Progenitor cell of endocrine pancreas (in vitro differentiated cells): ENCODE data around the gene SLFN12L. TPM values are rescaled to one million over a fixed set of nuclear protein-coding genes. Genes with fewer than 3 reads are reported as not detected.
"Not testable (repeated sequence)": the region's sequence is repeated elsewhere in the genome, so short reads cannot be mapped to it uniquely, and the experiment has no call there.

Experiments used
- DNase-seq: peaks from one replicate; pipeline ENCODE4 v3.0.0; 2021; ENCODE audit warnings: low spot score; ENCODE audit not compliant: unreplicated experiment
- H3K27ac Mint-ChIP-seq: 2 replicates; pipeline ENCODE4 v1.8.0; 2021; ENCODE audit warnings: mild to moderate bottlenecking, moderate library complexity, mixed read lengths
- H3K27me3 Mint-ChIP-seq: 2 replicates; pipeline ENCODE4 v1.8.0; 2021; ENCODE audit warnings: mixed read lengths
- H3K36me3 Mint-ChIP-seq: 2 replicates; pipeline ENCODE4 v1.8.0; 2022; ENCODE audit warnings: mixed read lengths; ENCODE audit not compliant: insufficient read depth
- H3K4me1 Mint-ChIP-seq: 2 replicates; pipeline ENCODE4 v1.8.0; 2021; ENCODE audit warnings: low read depth, mixed read lengths
- H3K4me3 Mint-ChIP-seq: 2 replicates; pipeline ENCODE4 v1.8.0; 2021; ENCODE audit warnings: low read depth, mild to moderate bottlenecking, moderate library complexity, mixed read lengths
- H3K9me3 Mint-ChIP-seq: 2 replicates; pipeline ENCODE4 v1.8.0; 2021; ENCODE audit warnings: low read depth, mixed read lengths
- CTCF ChIP-seq: fragments of 200-600 bp; sonication (generic); IDR thresholded peaks from one replicate; pipeline ENCODE4 v1.5.0; 2021; ENCODE audit warnings: antibody characterized with exemption, mild to moderate bottlenecking; ENCODE audit not compliant: unreplicated experiment
- total RNA-seq: library from RNA; stranded (reverse); gene quantifications from 2 replicates; pipeline ENCODE4 v1.2.1, GENCODE V29; 2021

SLFN12L gene
- total RNA-seq, 1 donor from 2014 or later = not detected

DNA sequence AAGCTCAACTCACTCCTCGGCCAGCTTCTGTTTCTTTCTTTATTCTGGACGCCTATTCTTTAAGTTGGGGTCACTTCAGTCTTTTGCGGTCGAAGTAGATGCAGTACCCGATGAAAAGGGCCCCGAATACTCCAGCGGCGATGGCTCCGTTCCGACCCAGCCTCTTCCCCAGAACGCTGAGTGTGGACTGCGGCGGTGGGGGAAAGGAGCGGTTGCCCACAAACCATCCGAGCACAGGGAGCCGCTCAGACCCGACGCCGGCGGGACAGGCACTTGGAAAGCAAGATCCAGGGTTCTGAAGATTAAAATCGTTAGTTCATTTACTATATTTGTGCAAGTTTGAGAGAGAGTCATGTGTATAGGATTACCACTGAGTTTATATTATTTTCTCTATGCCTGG is 22.5 kb downstream of the SLFN12L start:
- Mint-ChIP-seq H3K36me3 (no peaks in the 10 kb centered on the region), H3K4me1 (peaks cover 6% of the 10 kb centered on the region), H3K27me3 (peaks cover 20% of the 10 kb centered on the region), H3K9me3 (no peaks in the 10 kb centered on the region), H3K27ac (no peak overlapping the region), H3K4me3 (no peak overlapping the region)
- no peak for TF ChIP-seq CTCF
- no peak for DNase-seq

GRCh38 chr17:35514564-35514963 is 22.9 kb downstream of the SLFN12L start:
- Mint-ChIP-seq H3K36me3 (no peaks in the 10 kb centered on the region), H3K27ac (no peak overlapping the region), H3K4me1 (peaks cover 1% of the 10 kb centered on the region), H3K4me3 (no peak overlapping the region), H3K9me3 (no peaks in the 10 kb centered on the region), H3K27me3 (peaks cover 15% of the 10 kb centered on the region)
- TF ChIP-seq CTCF = no peak
- no peak for DNase-seq

- peaks cover 10% of the 10 kb centered on the region for H3K27me3 Mint-ChIP-seq
- no peak overlapping the region for H3K27ac Mint-ChIP-seq
Measured at GRCh38 chr17:35510052-35510451, 27.4 kb downstream of the SLFN12L start.

GRCh38 chr17:35507714-35508113 is 29.8 kb downstream of the SLFN12L start:
- not testable (repeated sequence) for H3K36me3 Mint-ChIP-seq, H3K27me3 Mint-ChIP-seq, H3K4me3 Mint-ChIP-seq, H3K27ac Mint-ChIP-seq, H3K4me1 Mint-ChIP-seq, H3K9me3 Mint-ChIP-seq, DNase-seq

More at GRCh38 chr17:35510052-35510451, 27.4 kb downstream of the SLFN12L start:
- DNase-seq = no peak
- TF ChIP-seq CTCF = no peak
- Mint-ChIP-seq H3K9me3 (peaks cover 9% of the 10 kb centered on the region), H3K36me3 (peaks cover 2% of the 10 kb centered on the region), H3K4me3 (no peak overlapping the region), H3K4me1 (no peaks in the 10 kb centered on the region)

DNA sequence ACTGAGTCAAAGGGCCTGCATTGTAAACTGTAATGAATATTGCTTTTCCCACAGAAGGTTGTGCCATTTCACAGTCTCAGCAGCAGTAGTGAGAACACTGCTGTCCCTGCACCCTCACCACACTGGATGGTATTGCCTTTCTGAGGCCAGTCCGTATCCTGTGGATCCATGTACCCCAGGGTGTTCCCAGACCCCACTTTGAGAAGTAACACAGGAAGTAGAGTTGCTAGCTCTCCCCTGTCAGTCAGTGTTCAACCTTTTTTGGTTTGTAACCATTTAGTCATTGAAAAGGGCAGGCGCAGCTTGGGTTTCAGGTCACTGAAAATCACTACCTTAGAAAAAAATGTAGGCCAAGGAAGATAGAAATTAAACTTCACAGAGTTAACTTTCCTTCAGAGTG is 37.9 kb downstream of the SLFN12L start:
- DNase-seq = no peak
- Mint-ChIP-seq H3K9me3 (peaks cover 8% of the 10 kb centered on the region), H3K36me3 (peaks cover 1% of the 10 kb centered on the region), H3K27ac (no peak overlapping the region), H3K4me3 (no peak overlapping the region), H3K27me3 (peaks cover 60% of the 10 kb centered on the region), H3K4me1 (no peaks in the 10 kb centered on the region)
- TF ChIP-seq CTCF = no peak

- peaks cover 67% of the 10 kb centered on the region for H3K27me3 Mint-ChIP-seq
- no peak for DNase-seq
- H3K4me3 Mint-ChIP-seq = no peak overlapping the region
Measured at GRCh38 chr17:35498448-35499178, 38.9 kb downstream of the SLFN12L start.

More at GRCh38 chr17:35498448-35499178, 38.9 kb downstream of the SLFN12L start:
- Mint-ChIP-seq H3K4me1 (no peaks in the 10 kb centered on the region), H3K9me3 (peaks cover 8% of the 10 kb centered on the region), H3K36me3 (peaks cover 1% of the 10 kb centered on the region), H3K27ac (no peak overlapping the region)
- TF ChIP-seq CTCF = no peak
